ENCODE measurements around the gene LHX3.

DNA sequence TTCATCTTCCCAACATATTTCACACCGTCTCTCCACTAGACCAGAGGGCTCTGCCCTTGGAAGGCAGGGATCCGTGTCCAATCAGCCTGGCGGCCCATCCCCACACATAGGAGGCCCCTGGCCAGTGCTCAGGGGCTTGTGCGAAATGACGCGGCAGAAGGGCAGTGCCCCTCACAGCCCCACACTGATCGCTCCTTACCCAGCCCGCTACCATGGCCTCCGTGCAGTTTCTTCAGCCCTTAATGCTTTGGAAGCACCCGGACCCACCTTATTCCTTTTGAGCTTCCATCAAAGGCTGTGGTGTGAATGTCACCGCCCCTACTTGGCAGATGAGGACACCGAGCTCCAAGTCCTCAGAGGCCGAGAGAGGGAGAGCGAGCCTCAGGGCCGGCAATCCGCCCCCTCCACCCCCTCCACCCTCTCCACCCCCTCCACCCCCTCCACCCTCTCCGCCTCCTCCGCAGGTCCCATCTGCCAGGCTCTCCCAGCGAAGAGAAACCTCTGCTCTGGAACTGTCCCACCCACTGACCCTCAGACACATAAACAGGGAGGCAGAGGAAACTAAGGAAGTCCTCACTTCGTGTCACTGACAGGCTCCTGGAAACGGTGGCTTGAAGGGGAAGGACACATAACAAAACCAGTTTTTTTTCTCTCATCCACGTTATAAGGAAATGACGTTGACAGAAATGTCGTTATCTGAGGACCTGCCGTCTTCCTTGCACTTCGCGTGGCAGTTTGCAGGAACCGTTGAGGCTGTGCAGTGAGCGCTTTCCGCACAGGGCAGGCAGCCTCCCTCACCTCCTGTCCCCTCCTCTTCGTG, 26.8 kb upstream of the LHX3 start:
- TF ChIP-seq, protein P1, sequence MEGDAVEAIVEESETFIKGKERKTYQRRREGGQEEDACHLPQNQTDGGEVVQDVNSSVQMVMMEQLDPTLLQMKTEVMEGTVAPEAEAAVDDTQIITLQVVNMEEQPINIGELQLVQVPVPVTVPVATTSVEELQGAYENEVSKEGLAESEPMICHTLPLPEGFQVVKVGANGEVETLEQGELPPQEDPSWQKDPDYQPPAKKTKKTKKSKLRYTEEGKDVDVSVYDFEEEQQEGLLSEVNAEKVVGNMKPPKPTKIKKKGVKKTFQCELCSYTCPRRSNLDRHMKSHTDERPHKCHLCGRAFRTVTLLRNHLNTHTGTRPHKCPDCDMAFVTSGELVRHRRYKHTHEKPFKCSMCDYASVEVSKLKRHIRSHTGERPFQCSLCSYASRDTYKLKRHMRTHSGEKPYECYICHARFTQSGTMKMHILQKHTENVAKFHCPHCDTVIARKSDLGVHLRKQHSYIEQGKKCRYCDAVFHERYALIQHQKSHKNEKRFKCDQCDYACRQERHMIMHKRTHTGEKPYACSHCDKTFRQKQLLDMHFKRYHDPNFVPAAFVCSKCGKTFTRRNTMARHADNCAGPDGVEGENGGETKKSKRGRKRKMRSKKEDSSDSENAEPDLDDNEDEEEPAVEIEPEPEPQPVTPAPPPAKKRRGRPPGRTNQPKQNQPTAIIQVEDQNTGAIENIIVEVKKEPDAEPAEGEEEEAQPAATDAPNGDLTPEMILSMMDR (conservative IDR thresholded peaks at IDR 0.05; ENCODE audit: low read depth, low read length): no peak
- TF ChIP-seq SMC3 (IDR thresholded peaks at IDR 0.05; ENCODE audit: low read depth, low read length) (no peak), MAZ (IDR thresholded peaks at IDR 0.05; ENCODE audit: borderline replicate concordance, low read depth, low read length) (no peak), RAD21 (IDR thresholded peaks at IDR 0.05; ENCODE audit: low read length) (no peak), POLR2A (IDR thresholded peaks at IDR 0.05; ENCODE audit: low read depth, low read length) (no peak), FOS (IDR thresholded peaks at IDR 0.05; ENCODE audit: low read depth, low read length) (no peak), NFE2L2 (IDR thresholded peaks at IDR 0.05; ENCODE audit: low read depth, low read length) (no peak), USF2 (IDR thresholded peaks at IDR 0.05; ENCODE audit: low read depth, low read length) (no peak), RFX5 (IDR thresholded peaks at IDR 0.05; ENCODE audit: low read depth, low read length) (no peak), CHD1 (IDR thresholded peaks at IDR 0.05; ENCODE audit: low read depth, low read length) (no peak)

Data from IMR-90 (cell line).